IPS-11a (cell line): ENCODE data around the gene CTU2.

Source experiments
- H3K4me3 ChIP-seq: one replicate; pipeline ENCODE4 v1.5.1; 2013; ENCODE audit warnings: low read depth, low read length, control low read depth

Gene CTU2

GRCh38 chr16:88713568-88714419, 7.5 kb downstream of the CTU2 start:
- no peak overlapping the region for H3K4me3 ChIP-seq

- H3K4me3 ChIP-seq: no peak overlapping the region
These were observed 8.4 kb downstream of the CTU2 start for GRCh38 chr16:88714420-88715302.

DNA sequence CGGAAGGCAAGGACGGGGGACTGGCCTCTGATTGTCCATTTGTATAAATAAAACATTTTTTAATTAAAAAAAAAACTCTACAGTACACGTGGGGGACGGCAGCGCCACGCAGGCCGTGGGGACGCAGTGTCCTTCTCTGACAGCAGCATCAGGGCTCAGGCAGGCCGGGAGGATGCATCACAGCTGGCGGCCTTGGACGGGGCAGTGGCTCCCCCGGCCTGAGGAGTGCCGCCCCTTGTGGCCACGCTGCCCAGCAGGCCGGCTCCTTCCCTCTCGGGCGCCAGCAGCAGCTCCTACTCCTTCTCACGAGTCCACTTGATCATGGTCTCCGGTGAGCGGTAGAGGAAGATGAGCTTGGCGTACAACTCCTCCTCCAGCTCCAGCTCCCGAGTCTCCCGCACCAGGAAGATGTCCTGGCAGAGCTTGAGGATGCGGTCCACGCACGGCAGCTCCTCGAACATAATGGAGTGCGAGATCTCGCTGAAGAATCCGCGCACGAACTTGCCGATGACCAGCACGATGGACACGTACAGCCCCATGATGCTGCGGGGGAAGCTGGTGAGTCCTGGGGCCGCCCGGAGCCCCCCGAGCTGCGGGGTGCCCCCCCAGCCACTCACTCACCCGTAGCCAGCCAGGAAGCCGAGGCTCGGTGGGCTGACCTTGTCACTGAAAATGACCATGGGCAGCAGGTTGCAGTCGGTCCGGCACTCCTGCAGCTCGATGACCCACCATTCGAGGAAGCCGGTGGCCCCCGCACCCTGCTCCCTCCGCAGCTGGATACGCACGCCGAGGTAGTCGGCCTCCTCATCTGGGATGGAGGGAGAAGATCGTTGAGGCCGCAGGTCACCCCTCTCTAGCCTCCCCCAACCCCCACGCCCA, 9.2 kb downstream of the CTU2 start:
- no peak overlapping the region for H3K4me3 ChIP-seq

DNA sequence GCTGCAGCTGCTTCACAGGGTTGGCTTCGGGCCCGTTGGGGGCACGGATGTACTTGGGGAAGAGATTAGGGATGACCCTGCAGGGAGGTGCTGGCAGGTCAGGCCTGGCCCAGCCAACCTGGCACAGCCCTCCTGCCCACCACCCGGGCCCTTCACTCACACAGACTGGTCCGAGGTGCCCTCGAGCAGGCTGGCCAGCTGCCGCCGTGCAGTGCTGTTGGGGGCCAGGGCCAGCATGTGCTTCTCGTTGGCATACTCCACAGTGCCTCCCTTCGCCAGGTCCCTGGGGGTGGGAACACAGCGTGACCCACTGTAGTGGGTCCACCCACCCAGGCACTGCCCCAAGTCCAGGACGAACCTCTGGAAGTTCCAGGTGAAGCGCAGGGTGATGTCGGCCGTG, 9.9 kb downstream of the CTU2 start:
- no peak overlapping the region for H3K4me3 ChIP-seq

- no peak overlapping the region for H3K4me3 ChIP-seq
These were observed 10.3 kb downstream of the CTU2 start for GRCh38 chr16:88716601-88717001.

DNA sequence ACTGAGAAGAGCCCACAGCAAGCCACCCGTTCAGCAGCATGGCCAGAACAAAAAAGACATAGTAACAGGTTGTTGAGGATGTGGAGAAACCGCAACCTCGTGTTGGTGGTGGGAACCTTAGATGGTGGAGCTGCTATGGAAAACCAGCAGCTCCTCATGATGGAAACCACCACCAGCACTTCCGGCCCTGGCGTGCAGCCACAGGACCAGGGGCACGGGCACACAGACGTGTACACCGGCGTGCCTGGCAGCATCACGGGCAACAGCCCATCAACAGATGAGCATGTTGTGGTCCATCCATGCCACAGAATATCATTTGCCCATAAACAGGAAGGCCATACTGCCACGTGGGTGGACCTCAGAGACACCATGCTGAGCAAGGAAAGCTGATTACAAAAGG, 11.9 kb downstream of the CTU2 start:
- no peak overlapping the region for H3K4me3 ChIP-seq

- no peak overlapping the region for H3K4me3 ChIP-seq
These were observed 13.1 kb downstream of the CTU2 start for GRCh38 chr16:88719267-88719932.

- H3K4me3 ChIP-seq: no peak overlapping the region
These were observed 13.6 kb downstream of the CTU2 start for GRCh38 chr16:88719933-88720296.

DNA sequence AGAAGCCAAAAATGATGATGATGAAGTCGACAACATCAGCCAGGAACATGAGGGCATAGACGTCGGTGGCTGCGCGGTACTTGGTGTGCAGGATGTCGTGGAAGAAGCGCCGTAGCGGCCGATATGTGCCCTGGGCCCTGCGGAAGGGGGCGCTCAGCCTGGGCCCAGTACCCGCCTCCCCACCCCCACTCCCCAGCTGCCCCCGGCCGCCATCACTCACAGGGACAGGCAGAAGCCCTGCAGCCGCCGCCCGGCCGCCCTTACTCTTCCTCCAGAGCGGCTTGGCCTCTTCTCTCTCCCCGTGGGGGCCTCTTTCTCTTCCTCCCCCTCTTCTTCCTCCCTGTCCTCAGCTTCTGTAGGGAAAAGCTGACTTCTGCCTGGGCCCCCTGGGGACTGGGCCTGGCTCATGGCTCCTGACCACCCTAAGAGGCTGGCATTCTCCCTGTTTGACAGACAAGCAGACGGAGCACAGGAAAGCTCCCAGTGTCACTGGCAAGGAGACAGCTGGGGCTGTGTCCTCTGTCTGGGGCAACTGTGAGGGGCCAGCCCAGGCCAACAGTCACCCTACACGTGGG, 14.2 kb downstream of the CTU2 start:
- H3K4me3 ChIP-seq: no peak overlapping the region

DNA sequence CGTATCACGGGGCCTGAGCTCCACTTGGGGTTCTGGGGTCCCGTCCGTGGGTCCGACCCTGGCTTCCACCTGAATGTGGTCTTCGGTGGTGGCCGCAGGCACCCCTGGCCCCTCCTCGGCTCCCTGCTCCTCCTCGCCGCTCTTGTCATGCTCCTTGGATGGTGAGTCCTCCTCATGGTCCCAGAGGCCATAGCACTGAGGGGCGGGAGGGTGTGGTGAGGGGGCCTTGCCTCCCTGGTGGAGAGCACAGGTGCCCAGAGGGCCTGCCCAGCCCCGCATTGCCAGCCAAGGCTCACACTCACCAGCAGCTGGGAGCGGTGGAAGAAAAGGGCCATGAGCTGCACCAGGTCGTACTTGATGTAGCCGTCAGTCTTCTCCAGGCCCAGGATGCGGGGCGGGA, 14.9 kb downstream of the CTU2 start:
- no peak overlapping the region for H3K4me3 ChIP-seq

GRCh38 chr16:88721815-88722755, 15.8 kb downstream of the CTU2 start:
- no peak overlapping the region for H3K4me3 ChIP-seq

DNA sequence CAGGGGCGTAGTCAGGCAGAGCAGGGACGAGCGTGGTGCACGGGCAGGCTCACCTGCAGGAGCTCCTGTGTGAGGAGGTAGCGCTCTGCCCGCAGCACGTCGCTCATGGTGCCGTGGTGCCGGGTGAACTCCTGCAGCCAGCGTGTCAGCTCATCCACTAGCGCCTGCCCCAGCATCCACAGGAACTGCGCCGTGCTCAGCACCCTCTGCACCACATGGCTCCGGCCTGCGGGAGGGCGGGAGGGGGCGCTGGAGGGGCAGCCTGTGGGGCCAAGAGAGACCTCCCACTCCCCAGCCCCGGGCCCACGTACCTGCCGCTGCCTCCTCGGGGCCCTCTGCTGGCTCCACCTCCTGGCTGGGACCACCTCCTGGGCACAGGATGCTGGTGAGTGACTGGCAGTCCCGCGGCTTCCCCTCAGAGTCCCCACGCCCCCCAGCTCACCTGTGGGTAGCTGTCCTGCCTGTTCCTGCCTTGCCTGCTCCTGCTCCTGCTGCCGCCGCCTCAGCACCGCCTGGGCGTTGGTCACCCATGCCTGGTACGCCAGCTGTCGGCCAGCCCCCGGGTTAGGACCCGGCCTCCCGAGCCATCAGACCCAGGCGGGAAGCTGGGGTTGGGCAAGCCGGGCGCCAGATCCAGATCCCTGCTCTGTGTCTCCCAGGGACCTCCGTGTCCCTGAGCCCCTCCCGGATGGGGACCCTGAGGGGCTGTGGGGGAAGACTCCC, 16.6 kb downstream of the CTU2 start:
- H3K4me3 ChIP-seq: no peak overlapping the region

DNA sequence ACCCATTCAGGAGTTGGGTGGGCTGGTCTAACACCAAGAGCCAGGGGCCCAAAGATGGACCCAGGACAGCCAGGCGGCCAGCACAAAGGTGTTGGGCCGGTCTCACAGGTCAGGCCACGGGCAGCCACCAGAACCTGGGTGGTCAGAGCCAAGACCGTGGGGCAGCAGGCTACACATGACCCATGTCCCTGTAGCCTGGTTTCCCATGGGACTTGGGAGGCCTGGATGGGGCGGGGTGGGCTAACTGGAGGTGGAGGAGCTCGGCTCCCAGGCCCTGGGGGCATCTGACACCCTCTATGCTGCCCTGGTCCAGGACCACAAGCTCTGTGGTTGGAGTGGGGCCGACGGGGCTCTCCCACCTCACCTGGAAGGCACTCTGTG, 17.2 kb downstream of the CTU2 start:
- H3K4me3 ChIP-seq: no peak overlapping the region

DNA sequence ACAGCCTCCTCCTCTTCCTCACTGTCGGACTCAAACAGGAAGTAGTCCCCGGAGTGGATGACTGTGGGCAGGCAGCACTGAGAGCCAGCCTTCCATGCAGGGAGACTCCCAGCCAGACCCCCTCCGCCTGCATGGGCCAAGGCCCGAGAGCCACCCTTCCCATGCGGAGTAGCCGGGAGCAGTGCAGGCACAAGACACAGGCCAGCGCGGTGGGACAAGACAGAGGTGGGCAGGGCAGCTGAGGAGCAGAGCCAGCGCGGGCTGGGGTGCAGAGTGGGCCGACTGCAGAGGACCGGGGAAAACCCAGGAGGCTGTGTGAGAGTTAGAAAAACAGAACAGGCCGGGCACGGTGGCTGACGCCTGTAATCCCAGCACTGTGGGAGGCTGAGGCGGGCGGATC, 17.6 kb downstream of the CTU2 start:
- no peak overlapping the region for H3K4me3 ChIP-seq

DNA sequence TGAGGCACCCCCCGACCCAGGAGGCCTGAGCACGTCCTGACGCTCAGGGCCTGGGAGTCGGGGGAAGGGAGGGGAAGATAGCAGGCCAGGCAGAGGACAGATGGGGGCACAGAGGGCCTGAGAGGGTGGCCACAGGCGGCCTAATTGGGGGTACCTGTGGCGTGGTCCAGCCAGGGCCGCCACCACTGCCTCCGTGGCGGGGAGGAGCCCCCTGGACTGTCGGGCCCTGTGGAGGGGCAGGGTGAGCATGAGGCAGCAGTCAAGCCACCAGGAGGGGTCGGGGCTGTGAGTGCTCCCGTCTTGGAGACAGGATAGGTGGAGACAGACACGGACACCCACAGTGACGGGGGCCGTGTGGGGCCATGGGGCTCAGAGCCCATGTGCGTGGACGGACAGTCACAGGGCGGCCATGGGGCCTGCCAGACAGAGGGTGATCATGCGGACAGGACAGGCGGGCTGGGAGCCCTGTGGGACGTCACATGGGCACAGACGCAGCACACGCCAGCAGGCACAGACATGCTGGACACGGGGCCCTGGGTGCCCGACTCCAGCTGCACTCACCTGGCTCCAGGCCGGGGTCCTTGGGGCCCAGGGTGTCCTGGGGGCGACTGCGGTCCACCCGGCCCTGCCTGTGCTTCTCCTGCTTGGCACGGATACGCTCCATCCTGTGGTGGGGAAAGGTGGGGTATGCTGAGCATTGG, 18.7 kb downstream of the CTU2 start:
- no peak overlapping the region for H3K4me3 ChIP-seq

GRCh38 chr16:88725609-88726407, 19.5 kb downstream of the CTU2 start:
- no peak overlapping the region for H3K4me3 ChIP-seq

- H3K4me3 ChIP-seq: no peak overlapping the region
These were observed 20.1 kb downstream of the CTU2 start for GRCh38 chr16:88726408-88726749.
